Measurements from ENCODE around the gene TACR1.

DNA sequence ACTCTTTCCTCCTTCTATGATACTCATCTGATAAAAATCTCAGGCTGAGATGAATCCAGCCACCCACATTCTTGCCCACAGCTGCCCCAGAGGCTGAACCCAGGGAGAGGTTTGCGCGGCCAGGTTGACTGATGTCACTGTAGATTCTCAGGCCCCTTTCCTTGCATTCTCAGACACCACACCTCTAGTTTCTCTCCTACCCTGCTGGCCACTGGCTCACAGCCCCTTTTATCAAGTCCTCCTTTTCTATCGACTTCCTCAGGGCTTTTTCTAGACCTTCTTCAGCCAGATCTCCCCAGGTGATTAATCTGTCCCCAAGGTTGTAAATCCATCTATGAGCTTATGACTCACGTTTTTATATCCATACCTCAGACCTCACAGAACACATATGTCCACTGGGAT lies 99.8 kb downstream of the TACR1 start:
- TF ChIP-seq POLR2AphosphoS5 (IDR thresholded peaks at IDR 0.05) (no peak), EP300 (IDR thresholded peaks at IDR 0.05; ENCODE audit: low read depth) (no peak)
